ENCODE data around the gene LCTL. TPM values are rescaled to one million over a fixed set of nuclear protein-coding genes. Genes with fewer than 3 reads are reported as not detected.

LCTL gene
- total and polyA plus RNA-seq, 2 of the 8 experiments (the other 6 are each of a cell fraction or from before 2014, with no cell fraction given) = 5.5 to 6.2 TPM

GRCh38 chr15:66504563-66505429, 61.0 kb downstream of the LCTL start, which contains the start of the genes RPL4 and ZWILCH (continued):
- TF ChIP-seq ATF3 (IDR thresholded peaks at IDR 0.05; ENCODE audit: insufficient read depth, low read depth, low read length) (no peak), TEAD4 (IDR thresholded peaks at IDR 0.05; ENCODE audit: low read depth, low read length) (no peak), TAF7 (optimal IDR thresholded peaks at IDR 0.05; ENCODE audit: borderline replicate concordance, low read depth, low read length) (peak; percentile 98), KDM4A (IDR thresholded peaks at IDR 0.05; ENCODE audit: low read depth, low read length, severe bottlenecking) (peak; percentile 58), CEBPB (IDR thresholded peaks at IDR 0.05; ENCODE audit: low read depth, low read length) (no peak), BRCA1 (IDR thresholded peaks at IDR 0.05; ENCODE audit: low read depth, low read length) (peak; percentile 74), SRF (IDR thresholded peaks at IDR 0.05; ENCODE audit: low read depth, low read length) (no peak), TCF12 (IDR thresholded peaks at IDR 0.05; ENCODE audit: low read depth, low read length) (no peak), HDAC2 (IDR thresholded peaks at IDR 0.05; ENCODE audit: borderline replicate concordance in 1 of 2, low read depth in 2 of 2, low read length in 2 of 2) (0 out of 4 replicates have a peak, but pooled peaks of 1 of the 2 experiments have one; percentile 5), RBBP5 (IDR thresholded peaks at IDR 0.05; ENCODE audit: borderline replicate concordance, low read depth, low read length) (no peak), SP4 (IDR thresholded peaks at IDR 0.05; ENCODE audit: low read length) (peak; percentile 61; the same call in 1 of the 2 replicates), GABPA (IDR thresholded peaks at IDR 0.05; ENCODE audit: borderline replicate concordance, insufficient read depth, low read length) (peak; percentile 83), SIX5 (IDR thresholded peaks at IDR 0.05; ENCODE audit: low read depth, low read length) (no peak), KDM5A (IDR thresholded peaks at IDR 0.05; ENCODE audit: low read length) (peak; percentile 79), TAF1 (IDR thresholded peaks at IDR 0.05; ENCODE audit: low read depth, low read length) (peak; percentile 94), SIN3A (conservative IDR thresholded peaks at IDR 0.05 in 1 of 2, IDR thresholded peaks at IDR 0.05 in 1 of 2; ENCODE audit: low read depth in 1 of 2, low read length in 2 of 2) (peak; percentile 68 to 91; a peak in 3 of 4 replicates), JUN (IDR thresholded peaks at IDR 0.05; ENCODE audit: low read depth, low read length) (no peak), RXRA (IDR thresholded peaks at IDR 0.05; ENCODE audit: insufficient read depth, low read depth, low read length) (no peak), SAP30 (IDR thresholded peaks at IDR 0.05; ENCODE audit: insufficient read depth, insufficient replicate concordance, low read length) (peak; percentile 95), GTF2F1 (IDR thresholded peaks at IDR 0.05; ENCODE audit: borderline replicate concordance, low read depth, low read length) (peak; percentile 77; the same call in 1 of the 2 replicates), POU5F1 (IDR thresholded peaks at IDR 0.05; ENCODE audit: low read depth, low read length) (no peak), BCL11A (IDR thresholded peaks at IDR 0.05; ENCODE audit: low read depth in 2 of 2, low read length in 2 of 2) (no peak), KDM1A (IDR thresholded peaks at IDR 0.05; ENCODE audit: borderline replicate concordance, low read length) (peak; percentile 69; the same call in 1 of the 2 replicates)

Measured in H1 (cell line).